HEK293 (cell line): ENCODE data around the gene ZNF830.

Experiments
- CTCF ChIA-PET: fragments of 350-600 bp; formaldehyde crosslinking; extraction: SDS; loops from one replicate; lab custom pipeline; 2021; ENCODE audit warnings: antibody characterized with exemption; lab: Yijun Ruan, JAX
- POLR2A ChIA-PET: fragments of 300-600 bp; formaldehyde crosslinking; extraction: SDS; loops from one replicate; lab custom pipeline; 2020; ENCODE audit warnings: antibody characterized with exemption, inconsistent platforms; lab: Yijun Ruan, JAX
- H3K27ac ChIP-seq: fragments of 200-500 bp; sonication (Bioruptor generic); 2 replicates; pipeline ENCODE4 v1.5.1; 2014; ENCODE audit warnings: low read depth, low read length, control low read depth, inconsistent platforms; ENCODE audit errors: extremely low read depth
- H3K36me3 ChIP-seq, 2 experiments: fragments of 200-500 bp in 1 of 2; sonication (Bioruptor generic) in 1 of 2; 1 replicate in 1 of 2; 2 replicates in 1 of 2; pipeline ENCODE4 v1.5.1; 2014 to 2017; ENCODE audit warnings: inconsistent platforms in 2 of 2, low read length in 2 of 2; ENCODE audit not compliant: control insufficient read depth in 2 of 2, insufficient read depth in 1 of 2
- H3K4me1 ChIP-seq: fragments of 200-500 bp; sonication (Bioruptor generic); 2 replicates; pipeline ENCODE4 v1.5.1; 2014; ENCODE audit warnings: mild to moderate bottlenecking, low read length, inconsistent platforms; ENCODE audit not compliant: control insufficient read depth, insufficient read depth
- H3K4me3 ChIP-seq: 2 replicates; pipeline ENCODE4 v1.5.1; 2011; ENCODE audit warnings: low read depth, mild to moderate bottlenecking, control low read depth, low read length, moderate library complexity
- H3K9me3 ChIP-seq: fragments of 200-500 bp; sonication (Bioruptor generic); 2 replicates; pipeline ENCODE4 v1.5.1; 2014; ENCODE audit warnings: low read depth, low read length, inconsistent platforms; ENCODE audit not compliant: control insufficient read depth, insufficient read depth
- AEBP2 ChIP-seq: fragments of 450-650 bp; formaldehyde crosslinking; IDR thresholded peaks from 2 replicates; pipeline ENCODE4 v1.5.1; 2016; ENCODE audit warnings: missing biosample characterization, missing genetic modification characterization, borderline replicate concordance
- HOXA7 ChIP-seq: sonication (generic); formaldehyde crosslinking; IDR thresholded peaks from 2 replicates; pipeline ENCODE4 v1.8.1; 2022; ENCODE audit warnings: missing genetic modification reagents, borderline replicate concordance
- KLF16 ChIP-seq: fragments of 450-650 bp; formaldehyde crosslinking; IDR thresholded peaks from 2 replicates; pipeline ENCODE4 v1.5.1; 2017; ENCODE audit warnings: missing biosample characterization, missing genetic modification characterization
- TSHZ1 ChIP-seq: fragments of 450-650 bp; formaldehyde crosslinking; IDR thresholded peaks from 2 replicates; pipeline ENCODE4 v1.5.1; 2016; ENCODE audit warnings: missing biosample characterization, missing genetic modification characterization, borderline replicate concordance
- ZBTB20 ChIP-seq: fragments of 450-650 bp; formaldehyde crosslinking; IDR thresholded peaks from 2 replicates; pipeline ENCODE4 v1.5.1; 2016; ENCODE audit warnings: missing biosample characterization, missing genetic modification characterization
- ZBTB8A ChIP-seq: fragments of 450-650 bp; formaldehyde crosslinking; IDR thresholded peaks from 2 replicates; pipeline ENCODE4 v1.5.1; 2016; ENCODE audit warnings: missing biosample characterization, missing genetic modification characterization
- ZNF112 ChIP-seq: fragments of 450-650 bp; formaldehyde crosslinking; IDR thresholded peaks from 2 replicates; pipeline ENCODE4 v1.5.0; 2017; ENCODE audit warnings: missing biosample characterization, missing genetic modification characterization
- ZNF23 ChIP-seq: fragments of 450-650 bp; formaldehyde crosslinking; IDR thresholded peaks from 2 replicates; pipeline ENCODE4 v1.5.1; 2016; ENCODE audit warnings: missing biosample characterization, missing genetic modification characterization, borderline replicate concordance
- ZNF24 ChIP-seq: fragments of 450-650 bp; formaldehyde crosslinking; IDR thresholded peaks from 2 replicates; pipeline ENCODE4 v1.5.1; 2016; ENCODE audit warnings: missing biosample characterization, missing genetic modification characterization
- ZNF26 ChIP-seq: fragments of 450-650 bp; formaldehyde crosslinking; IDR thresholded peaks from 2 replicates; pipeline ENCODE4 v1.5.1; 2016; ENCODE audit warnings: missing biosample characterization, missing genetic modification characterization
- ZNF274 ChIP-seq, 2 experiments: fragments of 200-500 bp in 1 of 2; fragments of 450-650 bp in 1 of 2; sonication (Bioruptor generic) in 1 of 2; formaldehyde crosslinking in 1 of 2; IDR thresholded peaks; 2 replicates each; pipeline versions ENCODE4 v1.5.1 to v1.6.1; 2014 to 2016; ENCODE audit warnings: borderline replicate concordance in 1 of 2, inconsistent platforms in 1 of 2, low read length in 1 of 2, missing biosample characterization in 1 of 2, missing genetic modification characterization in 1 of 2
- ZNF433 ChIP-seq: fragments of 450-650 bp; formaldehyde crosslinking; IDR thresholded peaks from 2 replicates; pipeline ENCODE4 v1.5.1; 2016; ENCODE audit warnings: missing biosample characterization, missing genetic modification characterization, low read depth
- ZNF518A ChIP-seq: fragments of 450-650 bp; formaldehyde crosslinking; conservative IDR thresholded peaks from 2 replicates; pipeline ENCODE4 v1.5.1; 2016; ENCODE audit warnings: low read depth, missing biosample characterization, missing genetic modification characterization
- ZNF585B ChIP-seq: fragments of 450-650 bp; formaldehyde crosslinking; IDR thresholded peaks from 2 replicates; pipeline ENCODE4 v1.5.1; 2016; ENCODE audit warnings: missing biosample characterization, missing genetic modification characterization
- ZNF624 ChIP-seq: fragments of 450-650 bp; formaldehyde crosslinking; IDR thresholded peaks from 2 replicates; pipeline ENCODE4 v1.5.1; 2017; ENCODE audit warnings: missing biosample characterization, missing genetic modification characterization
- ZNF629 ChIP-seq: fragments of 450-650 bp; formaldehyde crosslinking; IDR thresholded peaks from 2 replicates; pipeline ENCODE4 v1.5.1; 2017; ENCODE audit warnings: missing biosample characterization, missing genetic modification characterization
- ZNF664 ChIP-seq: fragments of 450-650 bp; formaldehyde crosslinking; IDR thresholded peaks from 2 replicates; pipeline ENCODE4 v1.5.1; 2016; ENCODE audit warnings: missing biosample characterization, missing genetic modification characterization
- ZNF677 ChIP-seq: fragments of 450-650 bp; IDR thresholded peaks from 2 replicates; pipeline ENCODE4 v1.5.0; 2018; ENCODE audit warnings: missing biosample characterization, mild to moderate bottlenecking, missing genetic modification characterization, moderate library complexity
- ZNF768 ChIP-seq: fragments of 450-650 bp; formaldehyde crosslinking; IDR thresholded peaks from 2 replicates; pipeline ENCODE4 v1.5.1; 2018; ENCODE audit warnings: missing biosample characterization, mild to moderate bottlenecking, missing genetic modification characterization
- ZSCAN16 ChIP-seq: fragments of 450-650 bp; formaldehyde crosslinking; IDR thresholded peaks from 2 replicates; pipeline ENCODE4 v1.5.1; 2016; ENCODE audit warnings: missing biosample characterization, missing genetic modification characterization
- ZSCAN5A ChIP-seq: fragments of 450-650 bp; formaldehyde crosslinking; IDR thresholded peaks from 2 replicates; pipeline ENCODE4 v1.5.1; 2016; ENCODE audit warnings: missing biosample characterization, missing genetic modification characterization

Gene ZNF830

GRCh38 chr17:34961093-34961911 is at the start of gene ZNF830, which contains the start of gene CCT6B (continued):
- peak; percentile 42; the same call in 1 of the 2 replicates for TF ChIP-seq ZNF24 (tag by site-specific recombination)
- no peak for TF ChIP-seq ZNF23
- no peak for TF ChIP-seq ZSCAN5A (tag by site-specific recombination)
- TF ChIP-seq AEBP2: no peak
- no peak for TF ChIP-seq ZNF26 (tag by site-specific recombination)
- no peak for TF ChIP-seq ZNF677 (tag by site-specific recombination)
- no peak for TF ChIP-seq KLF16
- no peak for TF ChIP-seq HOXA7 (CRISPR knock-in tag)

- Histone ChIP-seq H3K27ac (no peak overlapping the region), H3K4me3 (no peak overlapping the region), H3K36me3 (no peaks in the 10 kb centered on the region), H3K4me1 (no peaks in the 10 kb centered on the region), H3K9me3 (no peaks in the 10 kb centered on the region)
- CTCF ChIA-PET: no interaction called here
- POLR2A ChIA-PET: no interaction called here
- TF ChIP-seq ZNF664 (tag by site-specific recombination) (no peak), ZNF624 (tag by site-specific recombination) (no peak), ZBTB20 (tag by site-specific recombination) (no peak), ZNF433 (tag by site-specific recombination) (no peak), ZNF585B (tag by site-specific recombination) (no peak), ZNF518A (tag by site-specific recombination) (no peak), ZBTB8A (tag by site-specific recombination) (no peak), ZNF629 (tag by site-specific recombination) (no peak), ZNF768 (tag by site-specific recombination) (no peak), ZNF112 (no peak), ZNF274 (IDR thresholded peaks at IDR 0.05; ENCODE audit: low read length) (no peak), ZNF274 (tag by site-specific recombination; IDR thresholded peaks at IDR 0.05; ENCODE audit: borderline replicate concordance) (no peak), TSHZ1 (tag by site-specific recombination) (no peak), ZSCAN16 (no peak), AEBP2 (no peak)
Measured at GRCh38 chr17:34913001-34913400, 48.3 kb upstream of the ZNF830 start.
